Cerebellar cortex (tissue), 1 donor: Measurements from ENCODE around the gene ERBIN.
"Not testable (repeated sequence)": the region's sequence is repeated elsewhere in the genome, so short reads cannot be mapped to it uniquely, and the experiment has no call there.

Source experiments
- DNase-seq: peaks from one replicate; pipeline ENCODE4 v3.0.0-alpha.2; 2015; ENCODE audit warnings: low spot score

ERBIN gene

DNA sequence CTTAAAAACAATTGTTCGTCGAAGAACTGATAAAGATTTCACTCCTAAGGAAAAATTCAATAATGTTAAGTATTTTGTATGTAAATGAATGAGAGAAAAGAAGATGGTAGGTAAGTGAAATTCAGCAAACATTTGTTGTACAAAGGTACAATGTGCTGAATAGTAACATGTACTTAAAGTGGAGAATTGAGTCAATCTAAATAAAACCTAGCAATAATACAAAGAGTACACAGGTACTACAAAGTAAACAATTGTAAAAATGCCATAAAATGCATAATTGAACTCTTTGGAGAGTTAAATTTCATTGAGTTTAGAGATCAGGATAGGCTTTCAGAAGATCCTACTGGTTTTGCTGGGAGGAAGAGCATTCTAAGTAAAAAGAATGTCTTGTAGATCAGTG, 82.9 kb downstream of the ERBIN start:
- no peak for DNase-seq

DNA sequence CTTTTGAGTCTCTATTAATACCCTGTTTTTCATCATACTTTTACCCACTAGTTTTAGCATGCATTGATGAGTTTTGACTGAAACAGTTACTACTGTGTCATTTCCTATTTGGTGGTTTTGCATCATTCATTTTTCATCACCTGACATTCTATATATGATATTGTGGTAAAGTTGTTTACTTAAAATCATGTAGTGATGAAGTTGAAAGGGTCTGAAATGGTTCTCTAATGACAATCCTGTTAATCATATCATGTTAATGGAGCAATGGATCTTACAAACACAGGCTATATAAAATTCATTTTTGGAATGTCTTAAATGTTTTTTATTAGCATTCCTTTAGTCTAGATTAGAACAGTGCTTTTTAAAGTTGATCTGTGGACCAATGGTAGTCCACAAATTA, 84.1 kb downstream of the ERBIN start:
- no peak for DNase-seq

DNA sequence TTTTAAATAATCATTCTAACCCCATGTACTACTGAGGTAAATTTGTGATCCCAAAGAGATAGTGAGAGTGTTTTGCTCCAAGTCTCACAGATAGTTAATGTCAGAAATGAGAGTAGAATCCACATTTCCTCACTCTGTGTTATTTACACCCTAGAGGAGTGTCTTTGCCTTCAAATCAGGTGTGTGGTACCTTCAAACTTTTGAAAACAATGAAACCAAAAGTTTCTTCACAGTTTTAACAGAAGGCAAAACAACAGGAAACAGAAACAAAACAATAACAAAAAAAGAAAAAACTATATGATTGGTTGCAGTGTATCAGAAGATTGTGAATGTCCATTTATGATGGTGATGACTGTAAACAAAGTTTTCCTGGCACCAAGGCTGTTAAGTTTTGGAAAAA, 85.9 kb downstream of the ERBIN start:
- DNase-seq: no peak

DNA sequence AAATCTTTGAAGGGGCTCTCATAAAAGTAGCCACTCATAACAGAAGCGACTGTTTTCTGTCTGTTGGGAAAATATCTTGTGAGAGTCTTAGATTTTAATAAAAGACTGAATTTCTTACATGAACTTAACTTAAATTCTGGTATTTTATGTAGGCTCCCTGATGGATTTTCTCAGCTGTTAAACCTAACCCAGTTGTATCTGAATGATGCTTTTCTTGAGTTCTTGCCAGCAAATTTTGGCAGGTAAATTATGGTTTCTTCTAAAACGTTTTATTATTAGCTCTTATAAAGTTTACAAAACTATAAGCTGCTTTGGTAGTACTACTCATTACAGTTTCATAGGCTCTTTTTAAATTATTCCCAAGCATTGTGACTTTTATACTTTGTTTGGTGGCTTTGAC, 87.0 kb downstream of the ERBIN start:
- DNase-seq: no peak

DNA sequence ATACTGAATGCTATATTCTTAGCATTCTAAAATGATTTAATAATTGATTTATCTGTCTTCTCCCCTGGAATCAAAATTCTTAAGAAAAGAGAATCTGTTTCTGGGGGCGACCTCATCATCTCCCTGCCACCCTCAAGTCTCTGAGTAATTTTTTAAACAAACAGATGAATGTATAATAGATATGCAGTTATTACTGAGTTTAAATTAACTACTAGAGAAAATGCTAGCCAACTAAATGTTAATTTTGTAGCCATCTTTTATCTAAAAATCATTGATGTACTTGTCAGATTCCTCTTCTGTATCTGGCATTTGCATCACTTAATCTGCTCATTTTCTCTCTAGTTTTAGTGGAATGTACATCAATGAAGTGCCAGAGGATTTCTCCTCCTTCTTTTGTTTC, 87.5 kb downstream of the ERBIN start:
- no peak for DNase-seq

DNA sequence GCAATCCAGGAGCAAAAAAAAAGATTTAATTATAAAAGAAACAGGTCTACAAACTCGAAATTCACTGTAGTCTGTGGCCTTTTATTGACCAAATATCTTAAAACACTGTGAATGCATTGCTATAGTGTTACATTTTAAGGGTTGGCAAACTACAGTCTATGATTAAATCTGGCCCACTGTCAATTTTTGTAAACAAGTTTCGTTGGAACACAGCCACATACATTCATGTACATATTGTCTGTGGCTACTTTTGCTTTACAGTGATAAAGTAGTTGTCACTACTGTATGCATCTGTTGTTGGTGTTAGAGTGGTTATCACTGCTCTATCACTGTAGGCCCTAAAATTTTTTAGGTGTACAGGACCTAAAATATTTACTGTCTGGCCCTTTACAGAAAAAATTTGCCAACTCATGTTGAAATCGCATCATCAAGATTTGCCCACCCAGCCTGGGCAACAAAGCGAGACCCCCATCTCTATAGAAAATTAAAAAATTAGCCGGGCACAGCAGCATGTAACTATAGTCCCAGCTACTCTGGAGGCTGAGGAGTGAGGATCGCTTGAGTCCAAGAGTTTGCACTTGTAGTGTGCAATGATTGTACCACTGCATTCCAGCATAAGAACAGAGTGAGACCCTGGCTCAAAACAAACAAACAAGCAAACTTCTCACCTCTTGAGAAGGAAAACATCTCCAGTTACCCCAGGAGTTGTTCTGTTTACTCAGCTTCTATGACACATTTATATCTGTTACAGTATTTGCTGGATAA, 89.0 kb downstream of the ERBIN start:
- no peak for DNase-seq

DNA sequence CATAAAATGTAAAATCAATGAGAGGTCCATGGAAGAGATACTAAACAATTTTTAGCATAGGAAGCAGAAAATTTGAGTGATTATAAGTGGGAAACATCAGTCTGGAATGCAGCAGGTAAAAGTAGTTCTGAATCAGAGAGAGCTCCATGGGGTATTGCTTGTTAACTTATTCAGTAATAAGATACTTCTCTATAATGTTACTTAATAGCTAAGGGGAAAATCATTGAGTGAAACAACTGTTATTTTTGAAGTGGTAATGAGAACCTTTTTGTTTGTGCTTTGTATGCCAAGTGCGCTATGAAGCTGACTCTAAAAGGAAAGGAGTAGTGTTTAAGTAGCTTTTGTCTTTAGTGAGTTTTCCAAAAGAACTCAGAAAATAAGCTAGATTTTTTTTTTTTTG, 95.2 kb downstream of the ERBIN start:
- no peak for DNase-seq

DNA sequence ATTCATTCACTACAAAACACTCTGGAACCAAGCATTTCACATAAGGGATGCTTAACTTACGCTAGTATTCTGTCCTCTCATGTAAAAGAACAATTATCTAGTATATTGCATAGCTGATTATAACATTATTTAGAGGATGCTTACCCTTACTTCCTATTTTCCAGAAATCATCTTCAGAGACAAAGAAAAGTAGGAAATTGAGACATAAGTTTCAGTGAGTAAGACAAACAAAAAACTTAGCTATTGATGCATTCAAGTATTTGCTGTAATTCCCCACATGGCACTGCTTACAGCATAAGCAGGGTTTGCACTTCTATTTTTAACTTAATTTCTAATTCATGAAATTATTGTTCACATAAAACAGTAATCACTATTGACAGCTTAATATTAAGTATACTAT, 112.9 kb downstream of the ERBIN start:
- DNase-seq: no peak

DNA sequence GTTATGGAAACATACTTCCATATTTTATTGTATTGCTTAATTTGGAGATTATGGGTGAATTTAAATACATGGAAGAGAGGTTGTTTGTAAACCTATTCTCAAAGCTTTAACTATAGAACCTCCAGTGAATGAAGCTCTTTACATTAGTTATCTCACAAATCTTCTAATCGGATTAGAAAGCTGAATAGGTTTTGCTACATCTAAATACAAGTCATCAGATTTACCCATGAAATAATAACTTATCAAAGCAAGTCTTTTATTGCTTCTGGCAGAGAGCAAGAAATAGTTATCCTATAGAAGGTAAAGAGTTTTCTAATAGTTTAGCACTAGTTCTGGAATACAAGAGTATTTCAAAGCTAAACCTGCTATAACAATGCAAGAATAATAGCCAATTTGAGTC, 113.3 kb downstream of the ERBIN start:
- DNase-seq: no peak

DNA sequence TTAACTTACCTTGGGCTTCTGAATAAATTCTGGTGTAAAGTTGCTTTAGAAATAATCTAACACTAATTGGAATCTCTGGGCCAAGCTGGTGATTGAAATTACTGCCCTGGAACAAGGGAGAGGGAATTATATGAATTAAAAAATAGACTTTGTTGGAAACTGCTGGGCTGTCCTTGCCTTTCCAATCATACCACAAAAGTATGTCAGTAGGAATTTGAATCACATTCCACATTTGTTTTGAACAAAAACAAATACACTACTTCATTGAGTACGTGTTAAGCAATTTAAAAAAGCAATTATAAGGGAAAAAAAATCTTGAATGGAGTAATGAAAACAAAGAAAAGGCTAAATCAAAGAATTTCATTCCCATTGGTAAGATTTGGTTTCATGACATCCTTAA, 115.3 kb downstream of the ERBIN start:
- no peak for DNase-seq

DNA sequence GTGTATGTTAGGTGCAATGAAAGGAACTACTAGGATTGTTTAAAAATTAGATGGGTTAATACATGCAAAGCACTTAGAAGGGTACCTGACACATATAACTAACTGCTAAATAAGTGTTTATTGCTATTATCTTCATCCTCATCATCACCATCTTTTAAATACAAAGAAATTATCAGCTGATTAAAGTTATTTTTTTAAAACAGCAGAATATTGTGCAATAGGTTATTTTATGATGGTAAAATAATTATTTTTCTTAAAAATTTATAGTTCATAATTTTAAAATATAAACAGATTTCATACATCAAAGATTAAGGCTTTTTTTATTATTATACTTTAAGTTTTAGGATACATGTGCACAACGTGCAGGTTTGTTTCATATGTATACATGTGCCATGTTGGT, 130.9 kb downstream of the ERBIN start:
- DNase-seq: no peak

DNA sequence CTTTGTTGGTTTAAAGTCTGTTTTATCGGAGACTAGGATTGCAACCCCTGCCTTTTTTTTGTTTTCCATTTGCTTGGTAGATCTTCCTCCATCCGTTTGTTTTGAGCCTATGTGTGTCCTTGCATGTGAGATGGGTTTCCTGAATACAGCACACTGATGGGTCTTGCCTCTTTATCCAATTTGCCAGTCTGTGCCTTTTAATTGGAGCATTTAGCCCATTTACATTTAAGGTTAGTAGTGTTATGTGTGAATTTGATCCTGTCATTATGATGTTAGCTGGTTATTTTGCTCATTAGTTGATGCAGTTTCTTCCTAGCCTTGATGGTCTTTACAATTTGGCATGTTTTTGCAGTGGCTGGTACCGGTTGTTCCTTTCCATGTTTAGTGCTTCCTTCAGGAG, 134.9 kb downstream of the ERBIN start:
- DNase-seq: not testable (repeated sequence)

DNA sequence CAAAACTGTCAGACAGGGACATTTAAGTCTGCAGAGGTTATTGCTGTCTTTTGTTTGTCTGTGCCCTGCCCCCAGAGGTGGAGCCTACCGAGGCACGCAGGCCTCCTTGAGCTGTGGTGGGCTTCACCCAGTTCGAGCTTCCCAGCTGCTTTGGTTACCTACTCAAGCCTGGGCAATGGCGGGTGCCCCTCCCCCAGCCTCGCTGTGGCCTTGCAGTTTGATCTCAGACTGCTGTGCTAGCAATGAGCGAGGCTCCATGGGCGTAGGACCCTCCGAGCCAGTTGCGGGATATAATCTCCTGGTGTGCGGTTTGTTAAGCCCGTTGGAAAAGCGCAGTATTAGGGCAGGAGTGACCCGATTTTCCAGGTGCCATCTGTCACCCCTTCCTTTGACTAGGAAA, 136.7 kb downstream of the ERBIN start:
- not testable (repeated sequence) for DNase-seq

DNA sequence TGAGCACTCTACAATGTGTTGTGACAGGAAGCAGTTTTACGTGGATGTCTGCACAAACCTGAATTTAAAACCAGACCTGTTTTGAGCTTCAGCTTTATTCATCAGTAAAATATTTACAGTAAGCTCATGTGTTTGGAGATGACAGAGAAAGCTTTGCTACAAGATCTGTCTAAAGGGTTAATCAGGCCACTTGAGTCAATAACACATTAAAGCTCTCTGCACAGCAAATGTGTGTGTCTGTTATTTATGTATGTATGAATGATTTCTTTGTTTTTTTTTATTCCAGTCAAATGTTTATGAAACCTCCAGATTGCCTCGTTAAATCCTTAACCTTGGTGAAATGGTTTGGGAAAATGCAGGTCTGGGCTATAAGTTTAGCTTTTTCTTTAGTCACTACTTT, 140.5 kb downstream of the ERBIN start:
- DNase-seq: no peak

DNA sequence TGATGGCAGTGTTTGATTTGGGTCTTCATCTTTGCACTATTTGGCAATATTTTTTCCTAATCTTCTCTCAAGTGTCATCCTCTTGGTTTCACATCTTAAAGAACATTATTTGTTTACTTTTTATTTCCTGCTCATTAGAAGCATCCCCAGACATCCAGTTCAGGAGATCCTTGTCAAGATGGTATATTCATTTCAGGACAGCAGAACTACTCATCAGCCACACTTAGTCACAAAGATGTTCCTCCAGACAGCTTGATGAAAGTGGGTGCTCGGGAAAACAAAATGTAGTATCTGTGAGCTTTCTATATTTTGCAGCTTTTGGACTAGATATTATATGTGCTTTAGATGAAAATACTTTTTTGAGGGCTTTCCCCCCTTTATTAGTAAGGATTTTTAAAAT, 145.7 kb downstream of the ERBIN start:
- no peak for DNase-seq

DNA sequence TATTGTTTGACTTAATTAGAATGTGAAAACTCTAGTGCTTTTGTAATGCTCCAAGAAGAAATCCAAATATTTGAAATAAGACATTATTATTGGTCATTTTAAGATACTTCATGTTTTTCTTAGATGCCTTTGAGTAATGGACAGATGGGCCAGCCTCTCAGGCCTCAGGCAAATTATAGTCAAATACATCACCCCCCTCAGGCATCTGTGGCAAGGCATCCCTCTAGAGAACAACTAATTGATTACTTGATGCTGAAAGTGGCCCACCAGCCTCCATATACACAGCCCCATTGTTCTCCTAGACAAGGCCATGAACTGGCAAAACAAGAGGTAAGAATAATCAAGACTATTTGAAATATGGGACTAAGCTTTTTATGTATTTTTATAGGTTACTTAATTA, 148.5 kb downstream of the ERBIN start:
- DNase-seq: no peak

DNA sequence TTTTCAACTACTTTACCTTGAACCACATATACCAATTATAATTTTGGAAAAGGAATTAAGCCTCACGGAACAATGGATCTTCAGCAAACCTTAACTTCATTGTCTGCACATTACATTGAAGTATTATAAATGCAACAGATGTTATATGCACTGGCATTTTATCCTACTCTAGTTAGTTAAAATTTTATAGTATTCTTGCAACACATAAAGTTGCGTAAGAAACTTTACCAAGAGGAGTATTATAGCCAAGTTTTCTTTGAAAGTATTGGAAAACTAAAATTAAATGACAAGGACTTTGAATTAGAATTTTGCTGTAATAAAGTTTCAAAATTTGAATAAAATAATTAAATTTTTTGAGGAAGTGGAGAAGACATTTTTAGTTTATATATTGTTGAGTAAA, 154.3 kb downstream of the ERBIN start:
- no peak for DNase-seq

DNA sequence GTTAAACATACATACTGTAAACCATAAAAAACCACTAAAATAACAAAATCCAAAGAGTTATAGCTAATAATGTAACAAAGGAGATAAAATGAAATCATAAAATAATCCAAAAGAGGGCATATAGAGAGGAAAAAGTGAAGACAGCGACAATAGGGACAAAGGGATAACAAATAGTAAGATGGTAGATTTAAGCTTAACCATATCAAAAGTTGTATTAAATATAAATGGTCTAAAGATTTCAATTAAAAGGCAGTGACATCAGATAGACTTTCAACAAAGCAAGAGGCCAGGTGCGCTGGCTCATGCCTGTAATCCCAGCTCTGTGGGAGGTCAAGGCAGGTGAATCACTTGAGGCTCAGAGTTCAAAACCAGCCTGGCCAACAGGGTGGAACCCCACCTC, 163.0 kb downstream of the ERBIN start:
- DNase-seq: no peak

DNA sequence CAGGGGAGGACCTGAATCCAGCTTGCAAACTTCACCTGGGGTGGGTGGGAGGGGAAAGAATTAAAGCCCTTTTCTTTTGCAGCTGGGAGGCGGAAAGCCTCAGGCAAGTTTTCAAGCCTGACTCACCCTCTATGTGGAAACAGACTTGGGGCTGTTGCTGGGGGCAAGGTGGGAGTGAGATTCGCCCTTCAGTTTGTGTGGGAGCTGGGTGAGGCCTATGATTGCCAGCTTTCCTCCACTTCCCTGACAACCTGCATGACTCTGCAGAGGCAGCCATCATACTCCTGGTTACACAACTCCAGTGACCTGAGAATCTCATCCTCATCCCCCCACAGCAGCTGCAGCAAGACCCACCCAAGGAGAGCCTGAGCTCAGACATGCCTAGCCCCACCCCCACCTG, 174.5 kb downstream of the ERBIN start:
- DNase-seq: no peak

DNA sequence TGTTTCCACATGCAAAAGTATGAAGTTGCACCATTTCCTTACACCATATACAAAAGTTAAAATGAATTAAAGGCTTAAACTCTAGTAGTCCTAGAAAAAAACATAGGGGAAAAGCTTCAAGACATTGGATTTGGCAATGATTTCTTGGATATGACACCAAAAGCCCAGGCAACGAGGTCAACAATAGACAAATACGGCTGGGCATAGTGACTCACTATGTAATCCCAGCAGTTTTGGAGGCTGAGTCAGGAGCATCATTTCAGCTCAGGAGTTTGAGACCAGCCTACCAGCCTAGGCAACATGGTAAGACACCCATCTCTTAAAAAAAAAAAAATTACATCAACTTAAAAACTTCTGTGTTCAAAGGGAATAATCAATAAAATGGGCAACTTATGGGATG, 186.8 kb downstream of the ERBIN start:
- DNase-seq: no peak

DNA sequence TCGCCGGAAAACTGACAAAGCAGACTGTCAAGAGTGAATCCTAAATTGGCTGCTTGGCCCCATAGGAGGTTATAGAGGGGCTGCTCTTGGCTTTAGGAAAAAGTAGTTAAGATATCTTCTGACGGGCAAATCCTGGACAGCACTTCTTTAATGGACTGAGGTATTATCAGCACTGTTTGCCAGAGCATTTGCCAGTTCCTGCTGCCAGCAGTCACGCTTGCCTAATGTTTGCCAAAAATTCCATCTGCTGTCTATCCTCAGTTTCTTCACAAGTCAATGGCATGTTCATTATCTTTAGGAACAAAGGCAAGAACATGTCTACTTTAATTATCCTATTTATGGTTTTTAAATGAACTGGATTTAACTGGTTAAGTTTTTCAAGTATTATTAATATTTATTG, 191.9 kb downstream of the ERBIN start:
- peak; percentile 69 for DNase-seq

DNA sequence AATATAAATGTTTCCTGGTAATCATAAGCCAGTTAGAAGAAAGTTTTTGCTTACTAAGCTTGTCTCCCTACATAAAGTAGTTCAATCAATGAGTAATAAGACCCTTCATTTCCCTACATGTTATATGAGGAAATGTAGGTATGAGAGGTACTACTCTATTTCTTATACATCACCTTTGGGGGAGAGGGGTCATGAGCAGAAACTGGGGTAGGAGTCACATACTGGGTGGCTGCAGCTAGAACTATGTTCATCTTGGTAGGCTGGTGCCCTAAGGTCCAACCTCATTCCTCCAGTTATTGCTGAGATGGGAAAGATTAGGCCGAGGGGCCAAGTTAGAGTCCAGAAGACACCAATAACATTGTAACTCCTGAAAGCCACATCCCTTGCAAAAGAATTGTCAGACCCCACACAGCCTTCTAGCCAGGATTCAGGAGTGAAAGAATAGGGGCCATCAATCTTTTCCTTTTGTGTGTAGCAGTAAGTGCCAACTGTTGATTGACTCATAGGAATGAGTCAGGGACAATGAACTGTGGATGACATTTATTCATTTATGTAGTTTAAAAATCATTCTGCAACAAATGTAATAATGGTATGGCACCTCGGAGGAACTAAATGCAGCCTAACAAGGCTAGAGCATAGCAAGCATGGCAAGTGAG, 196.1 kb downstream of the ERBIN start:
- no peak for DNase-seq

DNA sequence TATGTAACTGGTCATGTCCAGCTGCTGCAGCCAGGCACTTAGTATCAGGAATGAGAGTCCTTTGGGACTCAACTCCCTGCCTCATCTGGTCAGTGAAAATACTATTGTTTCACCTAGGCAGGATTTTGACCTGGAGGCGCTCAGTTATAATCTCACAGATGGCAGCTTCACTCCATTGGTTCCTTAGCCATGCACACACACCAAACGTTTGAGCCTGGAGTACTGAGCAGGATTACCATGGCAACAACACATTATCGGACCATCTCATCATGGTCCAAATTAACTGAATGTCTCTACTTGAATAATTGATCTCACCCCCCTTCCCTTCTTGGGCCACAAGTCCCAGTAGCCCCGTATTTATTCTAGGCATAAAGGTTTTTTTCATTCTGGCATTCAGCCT, 202.8 kb downstream of the ERBIN start:
- no peak for DNase-seq

DNA sequence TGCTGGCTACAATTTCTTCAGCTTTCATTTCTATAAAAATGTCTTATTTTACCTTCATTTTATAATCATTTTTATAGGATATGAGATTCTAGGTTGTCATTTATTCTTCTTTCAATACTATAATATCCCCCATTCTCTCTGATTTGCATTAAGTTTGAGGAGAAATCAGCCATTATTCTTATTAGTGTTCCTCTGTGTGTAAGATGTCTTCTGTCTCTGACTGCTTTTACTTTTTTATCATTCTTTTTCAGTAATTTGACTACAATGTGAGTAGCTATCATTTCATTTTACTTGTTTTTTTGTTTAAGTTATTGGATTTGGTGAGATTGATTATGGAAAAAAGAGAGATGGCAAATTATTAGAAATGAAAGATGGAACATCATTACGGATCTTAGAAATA, 204.1 kb downstream of the ERBIN start:
- no peak for DNase-seq
